ENCODE measurements around the gene SLCO1B3. TPM values are rescaled to one million over a fixed set of nuclear protein-coding genes. Genes with fewer than 3 reads are reported as not detected.

SLCO1B3 gene
- total and polyA plus RNA-seq, 2 of the 4 experiments (the other 2 are of a cell fraction) = not detected

- TF ChIP-seq CTCF (conservative IDR thresholded peaks at IDR 0.05; ENCODE audit: low read depth, low read length) = no peak
Observed at GRCh38 chr12:20807192-20808080, 3.1 kb upstream of the SLCO1B3 start (continued).

- Histone ChIP-seq H2BK120ac (ENCODE audit: low read depth, low read length) (no peak overlapping the region), H3K18ac (ENCODE audit: low read depth, low read length) (no peak overlapping the region), H2BK20ac (ENCODE audit: low read depth, low read length) (no peak overlapping the region), H2AK9ac (replicated peaks; ENCODE audit: low read depth, low read length, poor library complexity) (no peak overlapping the region), H3K27ac (ENCODE audit: insufficient read depth, low read length) (no peak overlapping the region), H3K9me1 (ENCODE audit: insufficient read depth, low read length) (no peaks in the 10 kb centered on the region), H2AK5ac (ENCODE audit: low read depth, low read length) (no peak overlapping the region), H2BK15ac (ENCODE audit: low read depth, low read length) (no peak overlapping the region), H3K9ac (ENCODE audit: low read depth, low read length) (no peak overlapping the region), H3K36me3 (ENCODE audit: control insufficient read depth, insufficient read depth, low read length) (no peaks in the 10 kb centered on the region), H3K4me2 (ENCODE audit: low read depth, low read length) (no peak overlapping the region), H3K9me3 (ENCODE audit: control insufficient read depth, insufficient read depth, low read length) (peaks cover 8% of the 10 kb centered on the region), H3K79me1 (ENCODE audit: low read depth in 1 of 2, low read length in 2 of 2) (no peaks in the 10 kb centered on the region), H3K4ac (ENCODE audit: low read depth, low read length) (no peak overlapping the region), H3K27me3 (ENCODE audit: control insufficient read depth, insufficient read depth, low read length) (no peaks in the 10 kb centered on the region), H4K91ac (ENCODE audit: insufficient read depth, low read depth, low read length) (no peak overlapping the region), H4K5ac (ENCODE audit: low read depth, low read length) (no peak overlapping the region), H4K20me1 (ENCODE audit: insufficient read depth, low read length) (no peaks in the 10 kb centered on the region), H2AFZ (replicated peaks; ENCODE audit: low read length, poor library complexity) (no peak overlapping the region), H3K23ac (ENCODE audit: low read depth, low read length) (no peak overlapping the region), H4K8ac (ENCODE audit: low read depth in 2 of 2, low read length in 2 of 2) (no peak overlapping the region), H3K4me3 (ENCODE audit: insufficient read depth, low read depth, low read length) (no peak overlapping the region), H2BK5ac (ENCODE audit: low read depth, low read length, poor library complexity, severe bottlenecking) (no peak overlapping the region), H3K14ac (replicated peaks; ENCODE audit: low read depth, low read length) (no peak overlapping the region), H3K56ac (ENCODE audit: extremely low read depth, insufficient read depth, low read length) (no peak overlapping the region), H3K4me1 (ENCODE audit: control insufficient read depth, insufficient read depth, low read length) (no peaks in the 10 kb centered on the region)
- DNase-seq (no peak), ATAC-seq (ENCODE audit: low read depth) (no peak)
- CTCF ChIA-PET = no interaction called here
- in situ Hi-C loops (cut with MboI; ENCODE audit: low sequenced_read_pairs) = no loop called here
- dilution Hi-C loops (cut with HindIII; ENCODE audit: low sequenced_read_pairs, unreplicated experiment) = no loop called here
- no CpG with 5 or more reads among the region's 1 CpG for WGBS, 2 experiments (ENCODE audit: extremely low coverage in 2 of 2, insufficient read length in 1 of 2)
- no TSS peak for BruUV-seq (replicated peaks)
- intact Hi-C loops (cut with micrococcal nuclease) = no loop called here
- POLR2A ChIA-PET (ENCODE audit: unreplicated experiment) = no interaction called here
- TF ChIP-seq RAD21 (IDR thresholded peaks at IDR 0.05; ENCODE audit: low read length) (no peak), MXI1 (IDR thresholded peaks at IDR 0.05; ENCODE audit: borderline replicate concordance, low read depth, low read length) (no peak), BHLHE40 (IDR thresholded peaks at IDR 0.05; ENCODE audit: low read depth, low read length) (no peak), RFX5 (IDR thresholded peaks at IDR 0.05; ENCODE audit: low read depth, low read length) (no peak), CEBPB (IDR thresholded peaks at IDR 0.05; ENCODE audit: low read depth, low read length) (no peak), FOS (IDR thresholded peaks at IDR 0.05; ENCODE audit: low read depth, low read length) (no peak), RCOR1 (IDR thresholded peaks at IDR 0.05; ENCODE audit: insufficient replicate concordance, low read length) (no peak), USF2 (IDR thresholded peaks at IDR 0.05; ENCODE audit: low read depth, low read length) (no peak), POLR2A (IDR thresholded peaks at IDR 0.05; ENCODE audit: low read depth, low read length) (no peak), CHD1 (IDR thresholded peaks at IDR 0.05; ENCODE audit: low read depth, low read length) (no peak), SMC3 (IDR thresholded peaks at IDR 0.05; ENCODE audit: low read depth, low read length) (no peak), CTCF (conservative IDR thresholded peaks at IDR 0.05; ENCODE audit: low read depth, low read length) (no peak)
Observed at GRCh38 chr12:20808521-20808920, 2.0 kb upstream of the SLCO1B3 start.
